Epithelial cell of esophagus (primary cell): Measurements from ENCODE around the gene CEP41.

Experiments
- DNase-seq: peaks from one replicate; pipeline ENCODE4 v3.0.0; 2010; ENCODE audit warnings: low read depth
- H3K4me3 ChIP-seq: 2 replicates; pipeline ENCODE4 v1.5.1; 2011; ENCODE audit warnings: mild to moderate bottlenecking, low read length, control low read depth
- CTCF ChIP-seq: IDR thresholded peaks from 2 replicates; pipeline ENCODE4 v1.5.1; 2011; ENCODE audit warnings: low read depth, mild to moderate bottlenecking, low read length, control low read depth, inconsistent platforms; ENCODE audit not compliant: insufficient read depth; ENCODE audit errors: missing control alignments

Gene CEP41

GRCh38 chr7:130387306-130387627 is 53.5 kb downstream of the CEP41 start:
- no peak for TF ChIP-seq CTCF
- H3K4me3 ChIP-seq: no peak overlapping the region
- DNase-seq: no peak

GRCh38 chr7:130386876-130387275 is 53.9 kb downstream of the CEP41 start:
- no peak for TF ChIP-seq CTCF
- H3K4me3 ChIP-seq: no peak overlapping the region
- DNase-seq: no peak

GRCh38 chr7:130385600-130386066 is 55.2 kb downstream of the CEP41 start:
- no peak for TF ChIP-seq CTCF
- no peak overlapping the region for H3K4me3 ChIP-seq
- DNase-seq: no peak

GRCh38 chr7:130384841-130385599 is 55.8 kb downstream of the CEP41 start:
- TF ChIP-seq CTCF: no peak
- H3K4me3 ChIP-seq: no peak overlapping the region
- no peak for DNase-seq

GRCh38 chr7:130384371-130384801 is 56.4 kb downstream of the CEP41 start:
- TF ChIP-seq CTCF: no peak
- DNase-seq: no peak
- H3K4me3 ChIP-seq: no peak overlapping the region

GRCh38 chr7:130383187-130383980 is 57.4 kb downstream of the CEP41 start:
- DNase-seq: no peak
- no peak overlapping the region for H3K4me3 ChIP-seq
- no peak for TF ChIP-seq CTCF
